ENCODE data around the gene ABCB11.
"Not testable (repeated sequence)": the region's sequence is repeated elsewhere in the genome, so short reads cannot be mapped to it uniquely, and the experiment has no call there.

Gene ABCB11

GRCh38 chr2:168889635-168890005 lies 141.5 kb downstream of the ABCB11 start:
- H3K27ac ChIP-seq (replicated peaks) = peak overlapping the region; percentile 80
- no peaks in the 10 kb centered on the region for H3K27me3 ChIP-seq (ENCODE audit: insufficient read depth, poor library complexity, severe bottlenecking)
- DNase-seq (ENCODE audit: low read depth in 1 of 2, low spot score in 1 of 2) = no peak
- no peak for TF ChIP-seq GABPA (IDR thresholded peaks at IDR 0.05; ENCODE audit: low read depth)
- TF ChIP-seq SPI1 (IDR thresholded peaks at IDR 0.05; ENCODE audit: borderline replicate concordance, low read depth) = no peak
- no peak for TF ChIP-seq REST (IDR thresholded peaks at IDR 0.05; ENCODE audit: insufficient replicate concordance, low read depth)
- TF ChIP-seq, protein P1, sequence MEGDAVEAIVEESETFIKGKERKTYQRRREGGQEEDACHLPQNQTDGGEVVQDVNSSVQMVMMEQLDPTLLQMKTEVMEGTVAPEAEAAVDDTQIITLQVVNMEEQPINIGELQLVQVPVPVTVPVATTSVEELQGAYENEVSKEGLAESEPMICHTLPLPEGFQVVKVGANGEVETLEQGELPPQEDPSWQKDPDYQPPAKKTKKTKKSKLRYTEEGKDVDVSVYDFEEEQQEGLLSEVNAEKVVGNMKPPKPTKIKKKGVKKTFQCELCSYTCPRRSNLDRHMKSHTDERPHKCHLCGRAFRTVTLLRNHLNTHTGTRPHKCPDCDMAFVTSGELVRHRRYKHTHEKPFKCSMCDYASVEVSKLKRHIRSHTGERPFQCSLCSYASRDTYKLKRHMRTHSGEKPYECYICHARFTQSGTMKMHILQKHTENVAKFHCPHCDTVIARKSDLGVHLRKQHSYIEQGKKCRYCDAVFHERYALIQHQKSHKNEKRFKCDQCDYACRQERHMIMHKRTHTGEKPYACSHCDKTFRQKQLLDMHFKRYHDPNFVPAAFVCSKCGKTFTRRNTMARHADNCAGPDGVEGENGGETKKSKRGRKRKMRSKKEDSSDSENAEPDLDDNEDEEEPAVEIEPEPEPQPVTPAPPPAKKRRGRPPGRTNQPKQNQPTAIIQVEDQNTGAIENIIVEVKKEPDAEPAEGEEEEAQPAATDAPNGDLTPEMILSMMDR (IDR thresholded peaks at IDR 0.05; ENCODE audit: insufficient read depth, low read length) = no peak
- TF ChIP-seq POLR2AphosphoS5 (IDR thresholded peaks at IDR 0.05; ENCODE audit: low read depth) = no peak
- H3K4me3 ChIP-seq (replicated peaks; ENCODE audit: insufficient read depth, low read length) = peak overlapping the region; percentile 89

- no peaks in the 10 kb centered on the region for H3K27me3 ChIP-seq (ENCODE audit: insufficient read depth, poor library complexity, severe bottlenecking)
- TF ChIP-seq, protein P1 (IDR thresholded peaks at IDR 0.05; ENCODE audit: insufficient read depth, low read length) = no peak
- TF ChIP-seq REST (IDR thresholded peaks at IDR 0.05; ENCODE audit: insufficient replicate concordance, low read depth) (no peak), GABPA (IDR thresholded peaks at IDR 0.05; ENCODE audit: low read depth) (no peak), POLR2AphosphoS5 (IDR thresholded peaks at IDR 0.05; ENCODE audit: low read depth) (no peak), SPI1 (IDR thresholded peaks at IDR 0.05; ENCODE audit: borderline replicate concordance, low read depth) (no peak)
- no peak for DNase-seq (ENCODE audit: low read depth in 1 of 2, low spot score in 1 of 2)
- no peak overlapping the region for H3K27ac ChIP-seq (replicated peaks)
- no peak overlapping the region for H3K4me3 ChIP-seq (replicated peaks; ENCODE audit: insufficient read depth, low read length)
Observed at GRCh38 chr2:168884975-168885374, 146.1 kb downstream of the ABCB11 start.

DNA sequence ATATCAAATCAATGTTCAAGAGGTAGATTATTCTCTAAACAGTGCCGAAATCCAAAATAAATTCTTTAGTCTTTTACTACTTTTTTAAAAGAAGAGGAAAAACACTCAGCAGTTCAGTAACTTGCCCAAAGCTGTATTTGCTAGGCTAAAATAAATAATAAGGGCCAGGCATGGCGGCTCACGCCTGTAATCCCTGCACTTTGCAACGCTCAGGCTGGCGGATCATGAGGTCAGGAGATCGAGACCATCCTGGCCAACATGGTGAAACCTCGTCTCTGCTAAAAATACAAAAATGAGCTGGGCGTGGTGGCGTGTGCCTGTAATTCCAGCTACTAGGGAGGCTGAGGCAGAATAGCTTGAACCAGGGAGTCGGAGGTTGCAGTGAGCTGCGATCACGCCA lies 149.0 kb downstream of the ABCB11 start:
- not testable (repeated sequence) for DNase-seq (ENCODE audit: low read depth in 1 of 2, low spot score in 1 of 2); H3K27ac ChIP-seq (replicated peaks); H3K4me3 ChIP-seq (replicated peaks; ENCODE audit: insufficient read depth, low read length); H3K27me3 ChIP-seq (ENCODE audit: insufficient read depth, poor library complexity, severe bottlenecking)

GRCh38 chr2:168874368-168875054 lies 156.6 kb downstream of the ABCB11 start:
- Histone ChIP-seq H3K27ac (replicated peaks) (no peak overlapping the region), H3K27me3 (ENCODE audit: insufficient read depth, poor library complexity, severe bottlenecking) (no peaks in the 10 kb centered on the region), H3K4me3 (replicated peaks; ENCODE audit: insufficient read depth, low read length) (no peak overlapping the region)
- TF ChIP-seq, protein P1 (IDR thresholded peaks at IDR 0.05; ENCODE audit: insufficient read depth, low read length) = no peak
- TF ChIP-seq REST (IDR thresholded peaks at IDR 0.05; ENCODE audit: insufficient replicate concordance, low read depth) (no peak), POLR2AphosphoS5 (IDR thresholded peaks at IDR 0.05; ENCODE audit: low read depth) (no peak), GABPA (IDR thresholded peaks at IDR 0.05; ENCODE audit: low read depth) (no peak), SPI1 (IDR thresholded peaks at IDR 0.05; ENCODE audit: borderline replicate concordance, low read depth) (no peak)
- DNase-seq (ENCODE audit: low read depth in 1 of 2, low spot score in 1 of 2) = no peak

DNA sequence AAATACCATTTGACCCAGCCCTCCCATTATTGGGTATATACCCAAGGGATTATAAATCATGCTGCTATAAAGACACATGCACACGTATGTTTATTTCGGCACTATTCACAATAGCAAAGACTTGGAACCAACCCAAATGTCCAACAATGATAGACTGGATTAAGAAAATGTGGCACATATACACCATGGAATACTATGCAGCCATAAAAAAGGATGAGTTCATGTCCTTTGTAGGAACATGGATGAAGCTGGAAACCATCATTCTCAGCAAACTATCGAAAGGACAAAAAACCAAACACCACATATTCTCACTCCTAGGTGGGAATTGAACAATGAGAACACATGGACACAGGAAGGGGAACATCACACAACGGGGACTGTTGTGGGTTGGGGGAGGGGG lies 160.3 kb downstream of the ABCB11 start:
- DNase-seq (ENCODE audit: low read depth in 1 of 2, low spot score in 1 of 2); H3K27me3 ChIP-seq (ENCODE audit: insufficient read depth, poor library complexity, severe bottlenecking); H3K27ac ChIP-seq (replicated peaks); H3K4me3 ChIP-seq (replicated peaks; ENCODE audit: insufficient read depth, low read length): not testable (repeated sequence)
